ENCODE data around the gene BAG1.

Gene BAG1

DNA sequence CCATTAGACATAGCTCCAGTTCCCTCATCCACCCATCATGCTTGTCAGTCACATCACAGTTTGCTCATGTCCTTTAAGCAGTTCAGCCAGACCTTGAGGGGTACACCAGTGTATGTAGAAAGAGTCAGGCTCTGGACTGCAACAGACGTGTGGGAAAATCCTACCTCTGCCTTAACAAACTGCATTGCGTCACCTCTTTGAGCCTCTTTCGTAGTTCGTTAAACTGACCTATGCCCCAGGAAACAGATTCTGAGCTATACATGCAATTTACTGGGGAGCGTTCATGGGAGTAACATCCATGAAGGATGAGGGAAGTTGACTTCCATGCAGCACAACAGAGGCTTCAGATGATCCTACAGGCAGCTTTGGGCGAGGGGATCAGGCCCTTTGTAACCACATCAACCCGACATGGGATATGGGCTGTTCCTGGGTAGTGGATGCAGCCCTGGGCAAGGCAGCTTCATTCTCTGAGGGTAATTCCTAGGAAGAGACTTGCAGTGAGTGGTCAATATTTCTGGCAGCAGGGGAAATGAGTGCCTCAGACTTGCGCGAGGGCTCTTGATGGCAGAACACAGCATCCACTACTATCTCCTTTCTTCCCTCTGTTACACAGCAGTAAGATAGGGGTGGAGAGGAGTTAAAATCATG lies 20.2 kb downstream of the BAG1 start:
- TF ChIP-seq CTCF (IDR thresholded peaks at IDR 0.05; ENCODE audit: low read depth, low read length) = no peak
- no peak overlapping the region for H3K4me3 ChIP-seq (ENCODE audit: low read depth, low read length)

GRCh38 chr9:33242609-33243134 lies 21.8 kb downstream of the BAG1 start:
- TF ChIP-seq CTCF (IDR thresholded peaks at IDR 0.05; ENCODE audit: low read depth, low read length) = no peak

GRCh38 chr9:33241298-33241697 lies 23.2 kb downstream of the BAG1 start:
- TF ChIP-seq CTCF (IDR thresholded peaks at IDR 0.05; ENCODE audit: low read depth, low read length) = no peak
- H3K4me3 ChIP-seq (ENCODE audit: low read depth, low read length) = no peak overlapping the region

More at GRCh38 chr9:33242609-33243134, 21.8 kb downstream of the BAG1 start:
- H3K4me3 ChIP-seq (ENCODE audit: low read depth, low read length) = no peak overlapping the region

DNA sequence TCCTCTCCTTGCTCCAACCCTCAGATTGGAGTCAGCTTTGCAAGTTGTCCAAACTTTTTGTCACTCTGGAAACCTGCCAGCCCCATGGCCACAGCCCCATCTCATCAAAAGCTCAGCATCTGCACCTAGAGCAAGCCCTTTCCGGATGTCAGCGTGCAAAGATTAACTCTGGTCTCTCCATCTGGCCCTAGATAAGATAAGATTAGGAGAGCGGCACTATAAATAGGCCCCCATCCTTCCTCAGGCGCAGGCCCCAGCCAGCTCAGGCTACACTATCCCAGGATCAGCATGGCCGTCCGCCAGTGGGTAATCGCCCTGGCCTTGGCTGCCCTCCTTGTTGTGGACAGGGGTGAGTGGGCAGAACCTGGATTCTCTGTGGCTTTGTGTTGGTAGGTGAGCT lies 24.6 kb downstream of the BAG1 start, which contains the start of gene SPINK4:
Gene SPINK4, plus strand, starts transcription at position 247 of the 400 bp plus-strand sequence. Its CDS starts 42 bp downstream, at position 289.
- H3K4me3 ChIP-seq (ENCODE audit: low read depth, low read length) = no peak within 1 kb of the TSS

GRCh38 chr9:33236571-33236970 lies 27.9 kb downstream of the BAG1 start:
- no peak for TF ChIP-seq CTCF (IDR thresholded peaks at IDR 0.05; ENCODE audit: low read depth, low read length)
- H3K4me3 ChIP-seq (ENCODE audit: low read depth, low read length) = no peak overlapping the region

More for the DNA sequence above, 24.6 kb downstream of the BAG1 start, which contains the start of gene SPINK4:
- no peak for TF ChIP-seq CTCF (IDR thresholded peaks at IDR 0.05; ENCODE audit: low read depth, low read length)

DNA sequence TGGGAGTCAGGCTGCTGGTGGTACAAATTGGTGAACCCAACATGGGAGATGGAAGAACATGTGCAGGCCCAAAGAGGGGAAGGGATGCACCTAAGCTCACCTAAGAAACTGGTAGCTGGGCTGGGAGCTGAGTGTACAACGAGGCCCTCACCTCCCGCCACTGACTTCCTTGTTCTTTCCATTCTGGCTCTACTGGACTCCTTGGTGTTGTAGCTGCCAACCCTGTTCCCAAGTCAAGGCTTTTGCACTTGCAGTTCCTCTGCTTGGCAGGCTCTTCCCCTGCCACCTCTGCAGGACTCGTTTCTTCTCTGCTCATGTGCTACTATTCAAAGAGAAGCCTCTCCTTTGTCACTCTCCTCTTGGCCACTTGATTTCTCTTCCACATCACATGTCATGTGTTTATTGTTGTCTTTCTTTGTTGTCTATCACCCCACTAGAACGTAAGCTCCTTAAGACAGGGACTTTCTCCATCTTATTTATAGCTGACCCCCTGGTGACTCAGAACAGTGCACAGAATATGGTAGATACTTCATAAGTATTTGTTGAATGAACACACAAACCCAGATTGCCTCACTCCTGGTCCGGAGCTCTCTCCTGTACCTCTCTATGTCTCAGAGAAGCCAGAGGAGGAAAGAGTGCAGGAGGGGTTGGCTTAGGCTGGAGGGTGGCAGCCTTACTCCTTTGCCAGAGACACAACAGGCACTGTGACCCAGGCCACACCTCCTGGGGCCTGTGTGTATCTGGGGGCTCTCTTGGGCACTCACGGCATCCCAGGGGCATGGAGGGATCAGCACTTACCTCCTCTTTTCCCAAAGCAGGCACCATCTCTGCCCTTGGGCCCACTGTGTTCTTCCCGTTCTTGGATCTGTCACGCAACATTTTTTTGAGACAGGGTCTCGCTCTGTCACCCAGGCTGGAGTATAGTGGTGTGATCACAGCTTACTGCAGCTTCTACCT lies 29.7 kb downstream of the BAG1 start:
- no peak for TF ChIP-seq CTCF (IDR thresholded peaks at IDR 0.05; ENCODE audit: low read depth, low read length)
- no peak overlapping the region for H3K4me3 ChIP-seq (ENCODE audit: low read depth, low read length)
